OCI-LY1 (cell line): Measurements from ENCODE around the gene PAM.

Experiments
- CTCF ChIP-seq: fragments of 200-600 bp; sonication (generic), shearing (Covaris generic); IDR thresholded peaks from 2 replicates; pipeline ENCODE4 v1.5.1; 2017; ENCODE audit warnings: mild to moderate bottlenecking, antibody characterized with exemption, low read length, moderate library complexity, mixed read lengths
- EZH2 ChIP-seq: fragments of 200-600 bp; sonication (generic), shearing (Covaris generic); IDR thresholded peaks from 2 replicates; pipeline ENCODE4 v1.8.0; 2017; ENCODE audit warnings: borderline replicate concordance, mixed run types, mild to moderate bottlenecking, antibody characterized with exemption, low read length, moderate library complexity, mixed read lengths

DNA sequence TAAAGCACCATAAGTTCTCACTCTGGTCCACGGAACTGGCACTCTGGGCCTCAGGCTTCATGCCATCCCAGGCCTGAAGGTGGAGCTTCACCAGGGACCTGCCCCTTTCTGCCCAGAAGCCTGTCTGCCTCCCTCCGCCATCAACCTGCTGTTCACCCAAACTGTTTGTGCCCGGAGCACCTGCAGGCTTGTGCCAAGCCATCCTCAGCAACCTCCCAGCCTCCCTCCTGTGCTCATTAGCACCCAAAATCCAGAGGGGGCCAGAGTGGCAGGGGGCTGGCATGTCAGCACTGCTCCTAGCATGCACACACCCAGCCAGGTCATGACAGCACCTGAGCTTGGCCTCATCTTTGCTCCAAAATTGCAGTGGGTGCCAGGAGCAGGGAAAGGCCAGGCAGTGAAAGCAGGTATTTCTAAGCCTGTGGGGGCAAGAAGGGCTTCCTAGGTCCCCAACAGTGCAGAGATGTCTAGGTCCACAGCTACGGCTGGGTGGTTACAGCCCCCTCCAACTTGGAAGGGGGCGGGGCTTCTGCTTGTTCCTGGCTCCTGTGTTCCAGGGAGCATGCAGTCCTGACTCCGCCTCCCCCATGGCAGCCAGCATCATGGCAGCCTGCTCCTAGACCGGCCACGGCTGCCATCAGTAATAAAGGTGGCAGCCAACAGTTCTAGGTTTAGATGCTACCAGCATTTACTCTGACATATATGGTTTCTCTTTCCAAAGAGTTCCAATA is 279.7 kb downstream of the PAM start:
- TF ChIP-seq CTCF, result no peak
- TF ChIP-seq EZH2, result no peak
